GM13977 (cell line): ENCODE measurements around the gene PDE4B.

Experiments
- DNase-seq: peaks from one replicate; pipeline ENCODE4 v3.0.0; 2012; ENCODE audit warnings: low spot score
- CTCF ChIP-seq: IDR thresholded peaks from 2 replicates; pipeline ENCODE4 v1.5.1; 2012; ENCODE audit warnings: mild to moderate bottlenecking, control low read depth; ENCODE audit not compliant: insufficient read depth; ENCODE audit errors: extremely low read depth, missing control alignments
- in situ Hi-C: fragments of 300-500 bp; cut with MboI; formaldehyde crosslinking; loops from one replicate; pipeline ENCODE4 v1.12.0; 2022; ENCODE audit warnings: low sequenced_read_pairs, low pct_unique_long_range_greater_than_20kb, mixed read lengths, inconsistent platforms; ENCODE audit not compliant: unreplicated experiment

PDE4B gene

GRCh38 chr1:66341446-66342089 lies 548.9 kb downstream of the PDE4B start:
- DNase-seq: no peak
- in situ Hi-C loops: loop anchor here (10.0 kb wide), 1 partner anchor 87 kb away; no protein-coding TSS in a partner anchor
- no peak for TF ChIP-seq CTCF

- no peak for TF ChIP-seq CTCF
- in situ Hi-C loops: loop anchor here (10.0 kb wide), 1 partner anchor 88 kb away; no protein-coding TSS in a partner anchor
- no peak for DNase-seq
Observed at GRCh38 chr1:66342707-66343106, 550.0 kb downstream of the PDE4B start.

- in situ Hi-C loops: loop anchor here (10.0 kb wide), 1 partner anchor 89 kb away; no protein-coding TSS in a partner anchor
- TF ChIP-seq CTCF: no peak
Observed at GRCh38 chr1:66343569-66344325, 551.1 kb downstream of the PDE4B start.

GRCh38 chr1:66346057-66346795 lies 553.5 kb downstream of the PDE4B start:
- DNase-seq: no peak
- no peak for TF ChIP-seq CTCF
- in situ Hi-C loops: loop anchor here (10.0 kb wide), 1 partner anchor 91 kb away; no protein-coding TSS in a partner anchor

More at GRCh38 chr1:66343569-66344325, 551.1 kb downstream of the PDE4B start:
- no peak for DNase-seq

- TF ChIP-seq CTCF: no peak
- in situ Hi-C loops: loop anchor here (10.0 kb wide), 1 partner anchor 92 kb away; no protein-coding TSS in a partner anchor
- DNase-seq: no peak
Observed at GRCh38 chr1:66346873-66347272, 554.2 kb downstream of the PDE4B start.

GRCh38 chr1:66348776-66349175 lies 556.1 kb downstream of the PDE4B start:
- no peak for TF ChIP-seq CTCF
- in situ Hi-C loops: loop anchor here (10.0 kb wide), 1 partner anchor 94 kb away; no protein-coding TSS in a partner anchor
- DNase-seq: no peak
